GM21825 (cell line): Measurements from ENCODE around the gene MMP28.

Experiments
- ATAC-seq: cut with Tn5 transposase; IDR thresholded peaks from one replicate; pipeline ENCODE4 v1.9.1; 2021; ENCODE audit warnings: mild to moderate bottlenecking, moderate library complexity; ENCODE audit not compliant: unreplicated experiment

Gene MMP28

DNA sequence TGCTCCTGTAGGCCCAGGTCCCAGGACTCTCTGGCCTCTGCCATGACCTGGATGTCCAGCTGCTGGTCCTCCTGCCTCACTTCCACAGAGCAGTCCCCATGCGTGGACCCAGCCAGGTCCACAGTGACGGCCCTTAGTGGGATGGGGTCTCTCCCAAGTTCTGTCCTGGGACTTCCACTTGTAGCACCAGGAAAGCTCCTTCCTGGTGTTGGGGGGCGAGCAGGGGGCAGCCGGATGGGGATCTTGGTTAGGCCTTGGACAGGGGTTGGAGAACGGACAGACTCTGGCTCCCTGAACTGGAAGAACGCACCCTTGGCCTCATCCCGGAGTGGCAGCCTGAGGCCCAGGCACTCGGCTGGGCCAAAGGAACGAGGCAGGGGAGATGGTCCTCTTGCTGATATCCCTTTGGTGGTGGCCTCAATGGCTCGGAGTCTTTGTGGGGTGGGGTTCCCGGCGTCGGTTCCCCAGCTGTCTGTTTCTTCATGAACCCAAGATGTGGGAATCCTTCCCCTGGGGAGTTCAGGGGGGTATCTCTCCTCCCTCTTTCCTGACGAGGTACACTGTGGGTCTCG is 49.6 kb downstream of the MMP28 start:
- ATAC-seq, result no peak

DNA sequence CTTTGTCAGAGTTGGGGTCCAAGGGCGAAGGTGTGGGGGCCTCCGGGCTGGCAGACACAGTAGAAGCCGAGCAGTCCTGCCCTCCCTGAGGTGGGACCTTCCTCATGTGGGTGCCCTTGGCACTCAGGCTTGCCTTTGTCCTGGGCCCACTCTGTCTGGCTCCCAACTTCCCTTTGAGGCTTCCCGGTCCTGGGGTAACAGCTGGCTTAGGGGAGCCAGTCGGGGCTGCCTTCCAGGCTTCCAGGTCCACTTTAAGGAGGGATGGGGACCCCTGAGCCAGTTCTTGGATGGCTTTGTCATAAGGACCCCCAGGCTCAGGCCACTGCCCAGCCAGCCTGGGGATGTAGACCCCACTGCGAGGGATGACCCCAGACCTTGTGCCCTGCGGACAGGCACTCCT is 50.2 kb downstream of the MMP28 start:
- ATAC-seq, result no peak

DNA sequence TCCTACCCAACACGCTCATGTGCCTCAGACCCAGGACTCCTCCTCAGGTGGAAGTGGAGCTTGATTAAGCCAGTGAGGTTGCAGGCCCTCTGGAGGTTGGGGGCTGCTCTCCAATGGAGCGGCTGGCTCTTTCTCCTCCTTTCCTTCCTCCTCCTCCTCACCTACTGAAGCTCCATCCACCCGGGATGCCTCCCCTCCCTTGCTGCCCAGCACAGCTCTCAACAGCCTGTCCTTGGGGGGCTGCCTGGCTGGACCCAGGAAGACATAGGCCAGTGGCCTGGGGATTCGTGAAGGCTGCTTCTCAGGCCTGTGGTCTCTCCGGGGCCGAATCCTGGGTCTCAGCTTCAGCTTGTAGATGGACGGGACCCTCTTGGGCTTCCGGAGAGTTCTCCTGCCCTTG is 50.6 kb downstream of the MMP28 start:
- no peak for ATAC-seq

DNA sequence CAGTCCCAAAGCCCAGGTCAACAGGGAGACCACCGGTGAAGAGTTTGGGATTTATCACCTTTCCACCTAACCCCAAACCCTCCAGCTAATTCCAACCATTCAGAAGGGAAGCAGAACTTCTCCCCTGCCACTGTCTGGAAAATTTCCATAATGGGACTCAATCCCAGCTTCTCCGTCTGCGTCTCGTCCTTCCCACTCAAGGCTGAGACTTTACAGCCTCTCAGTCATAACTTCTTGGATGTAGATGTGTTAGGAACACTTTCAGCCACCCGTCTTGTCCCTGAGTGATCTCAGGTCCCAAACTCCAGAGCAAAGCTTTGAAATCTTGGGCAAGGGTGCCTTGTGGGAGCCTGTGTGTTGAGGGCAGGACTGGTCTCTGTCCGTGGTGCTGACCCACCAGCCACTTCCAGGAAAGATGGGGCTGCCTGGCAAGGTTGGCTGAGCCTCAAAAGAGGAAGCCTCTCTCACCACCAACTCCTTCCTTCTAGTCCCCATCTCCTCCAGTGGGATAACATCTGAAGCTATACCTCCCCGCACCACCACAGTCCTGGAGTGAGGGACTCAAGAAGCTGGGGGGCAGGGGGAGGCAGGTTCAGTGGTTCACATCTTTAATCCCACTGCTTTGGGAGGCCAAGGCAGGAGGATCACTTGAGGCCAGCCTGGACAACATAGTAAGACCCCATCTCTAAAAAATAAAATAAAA is 51.7 kb downstream of the MMP28 start:
- no peak for ATAC-seq

DNA sequence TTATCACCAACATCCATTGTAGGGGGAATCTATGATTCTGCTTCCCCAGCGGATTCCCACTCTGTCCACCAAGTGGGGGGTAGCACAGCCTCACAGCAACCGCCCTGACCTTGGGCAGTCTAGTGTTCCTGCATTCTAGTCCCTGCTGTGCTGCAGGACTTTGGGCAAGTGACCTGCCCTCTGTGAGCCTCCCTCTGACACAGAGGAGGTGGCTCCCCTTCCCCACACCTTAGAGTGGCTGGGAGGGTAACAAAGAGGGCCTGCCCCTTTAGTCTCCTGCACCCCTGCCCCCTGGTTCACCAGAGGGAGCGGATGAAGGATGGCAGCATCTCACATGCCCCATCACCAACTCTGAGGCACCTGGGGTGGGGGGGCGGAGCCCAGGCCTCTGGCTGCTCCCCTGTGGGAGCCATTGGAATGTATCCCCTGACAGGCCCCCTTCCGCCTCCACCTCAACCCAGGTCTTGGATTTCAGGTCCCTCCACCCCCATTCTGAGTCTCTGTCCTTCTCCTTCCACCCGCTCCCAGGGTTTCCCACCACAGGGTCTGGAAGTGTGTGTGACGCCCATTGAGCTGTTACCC is 52.5 kb downstream of the MMP28 start:
- no peak for ATAC-seq

DNA sequence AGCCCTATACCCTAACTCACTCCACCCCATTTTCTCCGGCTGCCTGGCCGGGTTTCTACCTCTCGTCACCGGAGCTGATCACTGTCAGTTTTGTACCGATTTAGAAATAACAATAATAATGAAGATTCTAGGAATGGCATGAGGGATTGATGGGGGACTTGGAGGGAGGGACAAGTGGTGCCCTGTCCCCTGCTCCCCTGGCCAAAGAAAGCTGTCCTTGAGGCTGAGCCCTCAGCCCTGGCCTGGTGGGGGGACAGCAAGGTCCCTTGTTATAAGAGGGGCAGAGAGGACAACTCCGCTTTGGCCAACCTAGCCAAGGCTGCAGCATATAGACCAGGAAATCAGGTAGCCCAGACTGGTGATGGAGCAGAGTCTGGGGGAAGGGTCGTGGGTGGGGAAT is 52.9 kb downstream of the MMP28 start:
- no peak for ATAC-seq

DNA sequence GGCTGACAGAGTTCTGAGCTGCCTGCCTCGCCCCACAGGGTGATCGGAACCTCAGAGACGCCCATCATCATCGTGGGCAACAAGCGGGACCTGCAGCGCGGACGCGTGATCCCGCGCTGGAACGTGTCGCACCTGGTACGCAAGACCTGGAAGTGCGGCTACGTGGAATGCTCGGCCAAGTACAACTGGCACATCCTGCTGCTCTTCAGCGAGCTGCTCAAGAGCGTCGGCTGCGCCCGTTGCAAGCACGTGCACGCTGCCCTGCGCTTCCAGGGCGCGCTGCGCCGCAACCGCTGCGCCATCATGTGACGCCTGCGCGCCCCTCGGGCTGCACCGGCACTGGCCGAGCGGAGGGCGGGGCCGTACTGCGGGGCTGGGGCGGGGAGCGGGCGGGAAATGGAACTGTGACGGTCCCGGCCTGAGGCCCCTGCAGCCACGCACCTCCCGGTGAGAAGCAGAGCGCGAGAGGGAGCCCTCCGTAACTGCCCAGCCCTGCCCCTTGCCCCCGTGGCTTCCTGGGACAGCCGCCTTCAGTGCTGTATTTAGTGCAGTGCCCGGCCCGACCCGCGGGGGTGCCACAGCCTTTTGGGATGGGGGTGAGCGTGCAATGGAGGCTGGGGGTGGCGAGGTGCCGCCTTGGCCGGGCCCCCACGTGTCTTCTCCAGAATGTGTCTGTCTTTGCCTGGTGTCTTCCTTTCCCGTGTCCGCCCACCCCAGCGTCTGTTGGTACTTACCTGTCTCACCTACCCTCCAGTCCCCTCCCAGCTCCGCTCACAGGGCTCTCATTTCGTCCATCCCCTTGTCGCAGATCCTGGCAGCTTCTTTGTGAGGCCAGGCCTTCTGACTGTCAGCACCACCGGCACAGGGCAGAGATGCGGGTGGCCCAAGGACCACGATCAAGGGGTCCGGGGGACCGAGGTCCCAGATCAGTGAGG is 54.2 kb downstream of the MMP28 start:
- ATAC-seq, result no peak

DNA sequence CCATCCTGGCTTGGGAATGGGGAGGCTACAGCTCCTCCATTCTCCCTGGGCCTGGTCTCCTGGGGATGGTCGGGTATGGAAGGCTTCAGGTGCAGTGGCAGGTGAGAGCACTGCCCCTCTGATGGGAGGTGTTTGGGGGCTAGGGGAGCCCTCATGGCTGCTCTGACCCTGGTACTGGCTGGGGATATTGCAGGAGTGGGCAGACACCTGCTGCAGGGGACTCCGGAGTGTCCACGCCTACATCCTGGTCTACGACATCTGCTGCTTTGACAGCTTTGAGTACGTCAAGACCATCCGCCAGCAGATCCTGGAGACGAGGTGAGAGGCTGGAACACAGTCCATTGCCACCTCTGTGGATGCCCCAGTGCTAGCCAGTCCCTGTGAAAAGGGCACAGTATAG is 55.2 kb downstream of the MMP28 start:
- no peak for ATAC-seq

DNA sequence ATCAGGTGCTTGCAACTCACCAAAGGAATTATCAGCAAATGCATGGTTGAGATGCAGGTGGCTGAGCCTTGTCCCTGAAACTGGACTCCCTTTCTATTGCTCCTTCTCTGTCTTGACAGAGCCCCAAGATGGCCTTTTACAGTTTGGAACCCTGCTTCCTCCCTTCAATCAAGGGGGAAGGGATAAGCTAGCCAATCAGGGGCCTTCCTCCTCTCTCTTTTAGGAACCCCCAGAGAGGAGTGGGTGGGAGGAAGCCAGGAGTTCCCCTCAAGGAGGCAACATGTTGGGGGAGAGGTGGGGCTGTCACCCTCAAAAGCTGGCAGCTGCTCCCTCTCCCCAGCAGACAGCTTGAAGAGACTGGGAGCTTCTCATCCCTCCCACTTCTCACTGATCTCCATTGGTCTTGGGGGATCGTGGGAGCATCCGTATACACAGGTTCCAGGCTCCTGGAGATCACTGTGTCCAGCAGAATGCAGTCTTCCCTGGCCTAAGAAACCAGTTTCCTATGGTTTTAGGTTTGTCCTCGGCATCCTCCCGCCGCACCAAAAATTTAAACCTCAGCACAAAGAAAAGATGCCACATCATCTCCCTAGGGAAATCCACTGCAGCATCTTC is 56.8 kb downstream of the MMP28 start:
- ATAC-seq, result no peak

DNA sequence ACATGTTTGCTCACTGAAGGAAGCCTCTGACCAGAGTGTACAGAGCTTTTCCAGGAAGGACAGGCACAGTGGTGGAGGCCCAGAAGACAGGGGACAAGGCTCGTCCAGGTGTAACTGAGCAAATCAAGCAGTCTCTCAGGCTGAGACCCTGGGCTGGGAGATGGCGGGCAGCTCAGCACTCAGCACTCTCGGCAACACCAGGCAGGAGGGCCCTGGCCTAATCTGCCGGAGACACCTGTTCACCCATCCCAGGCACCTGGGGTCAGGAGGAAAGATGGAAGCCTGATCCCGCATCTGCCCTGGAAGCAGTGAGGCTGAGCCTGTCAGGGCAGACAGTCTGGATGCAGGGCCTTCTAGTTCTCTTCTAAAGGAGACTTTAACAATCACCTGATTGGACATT is 59.2 kb downstream of the MMP28 start:
- no peak for ATAC-seq

DNA sequence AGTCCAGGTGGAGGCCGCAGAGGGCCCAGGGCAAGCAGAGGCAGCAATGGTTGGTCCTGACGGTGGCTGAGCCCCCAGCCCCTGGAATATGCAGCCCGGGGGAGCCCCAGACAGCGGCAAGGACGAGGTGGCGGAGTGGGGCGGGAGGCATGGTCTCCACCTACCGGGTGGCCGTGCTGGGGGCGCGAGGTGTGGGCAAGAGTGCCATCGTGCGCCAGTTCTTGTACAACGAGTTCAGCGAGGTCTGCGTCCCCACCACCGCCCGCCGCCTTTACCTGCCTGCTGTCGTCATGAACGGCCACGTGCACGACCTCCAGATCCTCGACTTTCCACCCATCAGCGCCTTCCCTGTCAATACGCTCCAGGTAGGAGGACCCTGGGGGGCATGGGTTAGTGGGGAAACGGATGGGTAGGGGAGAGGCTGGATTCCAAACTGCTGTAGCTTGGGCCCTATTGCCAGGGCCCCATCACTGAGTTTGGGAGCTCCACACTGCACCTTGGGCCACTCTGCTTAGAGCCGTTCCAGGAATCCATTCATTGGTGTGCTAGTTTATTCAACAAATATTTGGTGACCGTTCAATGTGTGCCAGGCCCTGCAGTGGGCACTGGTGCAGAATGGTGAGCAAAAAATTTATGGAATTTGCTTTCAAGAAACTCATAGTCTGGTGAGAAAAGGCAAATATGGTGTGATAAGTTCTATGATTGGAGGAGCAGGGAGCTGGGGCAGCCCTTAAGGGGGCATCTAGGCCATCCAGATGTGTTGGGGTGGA is 60.2 kb downstream of the MMP28 start:
- no peak for ATAC-seq

DNA sequence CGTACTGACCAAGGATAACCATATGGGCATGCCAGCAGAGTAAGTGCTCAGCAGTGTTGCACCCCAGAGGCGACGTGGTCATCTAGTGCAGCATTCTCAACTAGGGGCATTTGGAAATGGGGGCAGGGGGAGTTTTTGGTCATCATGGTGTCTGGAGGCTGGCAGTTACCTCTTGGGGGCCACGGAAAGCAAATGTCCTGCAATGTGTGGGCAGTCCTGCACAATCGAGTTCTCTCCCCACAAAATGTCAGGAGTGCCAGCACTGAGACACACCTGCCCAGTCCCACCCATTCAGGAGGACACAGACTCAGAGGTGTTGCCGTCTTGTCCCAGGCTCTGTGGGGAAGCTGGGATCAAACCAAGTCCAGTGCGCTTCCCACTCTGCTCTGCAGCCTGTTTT is 61.0 kb downstream of the MMP28 start:
- no peak for ATAC-seq

DNA sequence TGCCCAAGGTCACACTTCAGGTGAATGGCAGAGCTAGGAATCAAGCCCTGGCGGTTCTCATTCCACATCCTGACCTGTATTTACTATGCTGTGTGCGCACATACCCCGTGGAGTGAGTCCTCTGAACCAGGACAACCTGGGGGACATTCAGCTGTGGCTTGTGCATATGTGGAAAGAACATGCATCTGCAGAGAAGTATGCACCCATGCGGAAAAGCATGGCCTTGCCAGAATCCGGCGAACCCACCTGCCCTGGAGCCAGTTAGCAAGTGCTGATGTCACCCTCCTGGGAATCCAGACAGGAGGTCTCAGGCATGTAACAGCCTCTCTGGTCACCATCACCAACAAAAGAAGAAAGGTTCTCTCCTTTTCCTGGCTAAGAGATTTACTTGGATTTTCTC is 62.1 kb downstream of the MMP28 start:
- no peak for ATAC-seq

DNA sequence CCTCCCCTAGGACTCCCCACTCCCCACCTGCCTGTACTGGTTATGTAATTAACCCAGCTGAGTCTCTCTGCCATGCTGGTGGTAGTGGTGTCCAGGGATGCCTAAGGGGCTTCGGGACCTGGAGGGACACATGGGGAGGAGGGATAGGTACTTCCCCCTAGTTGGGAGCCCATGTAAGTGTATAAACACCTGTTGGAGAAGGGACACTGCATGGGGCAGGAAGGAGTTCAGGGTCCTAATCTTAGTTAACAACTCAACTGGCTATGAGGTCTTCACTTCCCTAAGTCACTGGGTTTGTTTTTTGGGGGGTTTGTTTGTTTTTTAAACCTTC is 62.7 kb downstream of the MMP28 start:
- no peak for ATAC-seq

DNA sequence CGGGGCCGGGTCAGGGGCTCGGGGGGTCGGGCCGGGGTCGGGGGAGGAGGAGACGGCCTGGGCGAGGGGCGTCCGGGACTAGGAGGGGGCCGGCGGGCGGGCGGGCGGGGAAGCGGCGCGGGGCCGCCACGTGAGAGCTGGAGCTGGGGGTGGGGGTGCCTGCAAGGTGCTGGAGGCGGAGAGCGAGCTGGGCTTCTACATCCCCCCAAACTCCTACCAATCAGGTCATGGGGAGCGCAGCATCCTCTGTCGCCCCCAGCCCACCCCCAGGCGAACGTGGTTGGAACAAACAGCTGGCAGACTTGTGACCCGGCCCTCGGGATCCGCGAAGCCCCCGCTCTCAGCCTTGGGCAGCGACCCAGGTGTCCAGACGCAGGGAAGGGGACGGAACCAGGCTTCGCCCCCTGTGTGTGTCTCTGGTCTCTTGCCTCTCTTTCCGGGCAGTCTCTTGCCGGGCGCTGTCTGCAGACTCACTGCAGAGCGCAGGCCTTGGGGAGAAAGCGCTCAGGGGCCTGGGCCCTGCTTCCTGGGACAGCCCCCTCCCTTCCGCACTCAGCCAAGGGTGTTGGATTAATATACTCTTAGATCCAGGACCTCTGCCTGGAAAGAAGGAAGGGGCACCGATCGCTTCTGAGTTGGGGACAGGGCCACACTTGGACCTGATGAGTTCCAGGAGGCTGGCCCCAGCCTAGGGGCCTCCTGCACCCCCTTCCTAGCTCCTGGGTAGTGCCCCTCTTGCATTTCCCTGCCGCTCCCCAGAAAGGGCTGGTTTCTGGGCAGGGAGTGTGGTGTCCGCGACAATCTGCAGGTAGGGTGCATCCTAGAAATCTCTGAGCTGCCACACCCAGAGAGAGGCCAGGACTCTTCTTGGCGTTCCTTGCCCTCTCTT is 63.3 kb downstream of the MMP28 start:
- no peak for ATAC-seq

DNA sequence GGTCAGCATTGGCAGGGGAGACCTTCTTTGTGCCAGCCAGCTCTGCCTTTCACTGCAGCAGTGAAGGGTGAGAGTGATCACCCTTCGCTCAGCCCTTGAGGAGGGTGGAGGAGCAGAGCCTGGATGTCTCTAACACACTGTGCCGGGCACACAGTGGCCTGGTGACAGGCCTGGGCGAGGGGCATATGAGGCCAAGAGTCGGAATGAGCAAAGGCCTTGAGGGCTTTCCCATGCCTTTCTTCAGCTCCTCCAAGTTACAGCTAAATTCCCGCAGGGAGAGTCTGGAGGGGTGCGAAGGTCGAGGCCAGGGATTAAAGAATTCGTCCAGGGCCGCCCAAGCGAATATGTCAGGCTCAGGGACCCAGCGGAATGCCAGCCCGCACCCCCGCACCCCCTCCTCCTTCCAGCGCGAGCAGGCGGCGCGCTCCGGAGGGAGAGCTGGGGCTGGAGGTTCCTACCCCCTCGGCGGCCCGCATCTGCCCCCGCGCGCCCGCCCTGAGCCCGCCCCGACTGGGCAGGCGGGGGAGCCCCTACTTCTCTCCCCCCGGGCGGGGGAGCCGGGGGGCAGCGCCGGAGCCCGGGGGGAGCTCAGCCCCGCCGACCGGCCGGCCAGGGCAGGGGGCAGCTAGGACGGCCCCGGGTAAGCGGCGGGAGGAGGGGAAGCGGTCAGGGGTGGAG is 64.1 kb downstream of the MMP28 start, which contains the start of gene RASL10B:
Gene RASL10B, plus strand, starts transcription at position 401 of the 678 bp plus-strand sequence. CDS start 3,546 bp downstream, outside the sequence.
- no peak for ATAC-seq

DNA sequence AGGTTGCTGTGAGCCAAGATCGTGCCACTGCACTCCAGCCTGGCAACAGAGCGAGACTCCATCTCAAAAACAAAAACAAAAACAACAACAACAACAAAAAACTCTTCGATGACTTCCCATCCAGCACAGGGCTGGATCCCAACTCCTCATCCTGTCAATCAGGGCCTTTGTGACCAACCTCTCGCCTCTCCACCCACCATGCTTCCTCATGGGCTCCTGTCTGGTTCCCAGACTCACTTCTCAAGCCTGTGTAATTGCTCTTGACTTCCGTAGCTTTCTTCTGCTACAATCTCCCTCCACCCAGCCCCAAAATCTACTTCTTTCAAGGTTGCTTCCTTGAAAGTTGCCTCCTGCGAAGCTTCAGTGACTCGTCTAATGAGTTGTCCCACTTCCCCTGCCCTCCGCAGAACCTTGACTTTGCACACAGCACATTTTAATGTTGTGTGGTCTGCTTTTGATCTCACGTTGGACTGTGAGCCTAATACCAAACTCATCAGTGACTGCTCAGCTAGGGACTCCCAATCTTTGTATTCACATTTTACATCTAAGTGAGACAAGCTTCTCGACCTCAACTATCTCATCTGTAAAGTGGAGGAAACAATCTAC is 64.9 kb downstream of the MMP28 start:
- no peak for ATAC-seq

DNA sequence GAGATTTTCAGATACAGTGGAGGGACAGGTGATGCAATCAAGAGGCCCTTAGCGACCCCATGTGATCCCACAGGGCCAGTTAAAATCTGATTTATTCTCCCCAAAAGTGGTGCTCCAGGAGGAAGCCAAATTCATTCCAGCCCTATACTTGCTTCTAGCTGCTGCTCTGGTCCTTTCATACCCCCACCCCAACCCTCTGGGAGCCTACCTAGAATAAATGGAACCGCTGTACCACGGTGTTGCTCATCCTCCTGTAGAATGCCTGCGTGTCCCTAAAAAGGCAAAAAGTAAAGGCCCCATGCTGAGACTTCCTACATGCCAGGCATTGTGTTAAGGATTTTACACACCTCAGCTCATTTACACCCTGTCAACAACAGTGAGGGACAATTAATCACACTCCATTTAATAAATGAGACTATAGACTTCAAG is 66.0 kb downstream of the MMP28 start:
- no peak for ATAC-seq
